ENCODE measurements around the gene CYP46A1.
A peak's percentile ranks its signal among the peaks of the same experiment; 100 is the strongest.

Gene CYP46A1

DNA sequence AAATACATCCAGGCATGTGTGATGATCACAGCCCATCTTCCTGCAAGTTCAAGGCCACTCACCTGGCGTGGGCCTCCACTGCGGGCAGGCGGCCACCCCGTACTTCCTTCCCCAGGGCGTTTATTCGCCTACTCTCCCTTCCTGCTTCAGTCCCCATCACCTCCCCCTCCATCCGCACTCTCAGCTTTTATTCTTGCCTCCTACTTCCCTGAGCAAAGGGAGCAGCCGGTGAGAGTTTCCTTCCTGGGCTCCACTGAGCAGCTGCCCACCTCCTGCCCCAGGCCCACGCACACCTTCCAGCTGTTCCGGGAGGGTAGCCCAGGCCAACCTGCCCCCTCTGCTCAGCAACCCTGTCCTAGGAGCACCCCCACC lies 4.1 kb downstream of the CYP46A1 start:
- H3K36me3 ChIP-seq (ENCODE audit: control insufficient read depth in 2 of 2, insufficient read depth in 1 of 2, low read length in 2 of 2), result no peaks in the 10 kb centered on the region
- TF ChIP-seq WT1 (tag by site-specific recombination; IDR thresholded peaks at IDR 0.05) (no peak), ZFHX2 (tag by site-specific recombination; conservative IDR thresholded peaks at IDR 0.05) (peak; percentile 90), EGR2 (tag by site-specific recombination; IDR thresholded peaks at IDR 0.05; ENCODE audit: low read depth) (peak; percentile 96)
- POLR2A ChIA-PET, result no interaction called here
- H3K4me1 ChIP-seq (ENCODE audit: control insufficient read depth, insufficient read depth, low read length), result no peaks in the 10 kb centered on the region
- no peaks in the 10 kb centered on the region for H3K9me3 ChIP-seq (ENCODE audit: control insufficient read depth, insufficient read depth, low read depth, low read length)
- H3K27ac ChIP-seq (ENCODE audit: extremely low read depth, low read depth, low read length), result no peak overlapping the region
- CTCF ChIA-PET, result interaction anchor here (0.5 to 3.4 kb wide), 19 partner anchors 9 to 481 kb away, joined by 3 to 11 read pairs (median 3); no protein-coding TSS in a partner anchor
- no peak overlapping the region for H3K4me3 ChIP-seq (ENCODE audit: low read depth, low read length)

GRCh38 chr14:99688629-99689028 lies 4.5 kb downstream of the CYP46A1 start:
- no peak for TF ChIP-seq KLF16 (tag by site-specific recombination; IDR thresholded peaks at IDR 0.05)
- no peak for TF ChIP-seq ZEB2 (tag by site-specific recombination; IDR thresholded peaks at IDR 0.05)
- TF ChIP-seq ZBTB10 (tag by site-specific recombination; IDR thresholded peaks at IDR 0.05), result no peak
- no peak for TF ChIP-seq ZSCAN30 (tag by site-specific recombination; IDR thresholded peaks at IDR 0.05)
- TF ChIP-seq ZNF10 (tag by site-specific recombination; IDR thresholded peaks at IDR 0.05), result no peak
- TF ChIP-seq ZNF266 (tag by site-specific recombination; IDR thresholded peaks at IDR 0.05; ENCODE audit: low read depth), result no peak
- TF ChIP-seq ZNF701 (tag by site-specific recombination; IDR thresholded peaks at IDR 0.05), result no peak
- TF ChIP-seq, protein P1, sequence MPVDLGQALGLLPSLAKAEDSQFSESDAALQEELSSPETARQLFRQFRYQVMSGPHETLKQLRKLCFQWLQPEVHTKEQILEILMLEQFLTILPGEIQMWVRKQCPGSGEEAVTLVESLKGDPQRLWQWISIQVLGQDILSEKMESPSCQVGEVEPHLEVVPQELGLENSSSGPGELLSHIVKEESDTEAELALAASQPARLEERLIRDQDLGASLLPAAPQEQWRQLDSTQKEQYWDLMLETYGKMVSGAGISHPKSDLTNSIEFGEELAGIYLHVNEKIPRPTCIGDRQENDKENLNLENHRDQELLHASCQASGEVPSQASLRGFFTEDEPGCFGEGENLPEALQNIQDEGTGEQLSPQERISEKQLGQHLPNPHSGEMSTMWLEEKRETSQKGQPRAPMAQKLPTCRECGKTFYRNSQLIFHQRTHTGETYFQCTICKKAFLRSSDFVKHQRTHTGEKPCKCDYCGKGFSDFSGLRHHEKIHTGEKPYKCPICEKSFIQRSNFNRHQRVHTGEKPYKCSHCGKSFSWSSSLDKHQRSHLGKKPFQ (tag by site-specific recombination; IDR thresholded peaks at IDR 0.05), result no peak
- no peak for TF ChIP-seq ZNF202 (tag by site-specific recombination; IDR thresholded peaks at IDR 0.05; ENCODE audit: borderline replicate concordance)
- TF ChIP-seq ZNF626 (tag by site-specific recombination; IDR thresholded peaks at IDR 0.05), result no peak
- TF ChIP-seq, protein P2, sequence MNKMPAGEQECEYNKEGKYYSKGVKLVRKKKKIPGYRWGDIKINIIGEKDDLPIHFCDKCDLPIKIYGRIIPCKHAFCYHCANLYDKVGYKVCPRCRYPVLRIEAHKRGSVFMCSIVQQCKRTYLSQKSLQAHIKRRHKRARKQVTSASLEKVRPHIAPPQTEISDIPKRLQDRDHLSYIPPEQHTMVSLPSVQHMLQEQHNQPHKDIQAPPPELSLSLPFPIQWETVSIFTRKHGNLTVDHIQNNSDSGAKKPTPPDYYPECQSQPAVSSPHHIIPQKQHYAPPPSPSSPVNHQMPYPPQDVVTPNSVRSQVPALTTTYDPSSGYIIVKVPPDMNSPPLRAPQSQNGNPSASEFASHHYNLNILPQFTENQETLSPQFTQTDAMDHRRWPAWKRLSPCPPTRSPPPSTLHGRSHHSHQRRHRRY (tag by site-specific recombination; IDR thresholded peaks at IDR 0.05), result no peak
- no peak for TF ChIP-seq ZNF354C (tag by site-specific recombination; IDR thresholded peaks at IDR 0.05; ENCODE audit: borderline replicate concordance, low read depth)
- TF ChIP-seq, protein P3, sequence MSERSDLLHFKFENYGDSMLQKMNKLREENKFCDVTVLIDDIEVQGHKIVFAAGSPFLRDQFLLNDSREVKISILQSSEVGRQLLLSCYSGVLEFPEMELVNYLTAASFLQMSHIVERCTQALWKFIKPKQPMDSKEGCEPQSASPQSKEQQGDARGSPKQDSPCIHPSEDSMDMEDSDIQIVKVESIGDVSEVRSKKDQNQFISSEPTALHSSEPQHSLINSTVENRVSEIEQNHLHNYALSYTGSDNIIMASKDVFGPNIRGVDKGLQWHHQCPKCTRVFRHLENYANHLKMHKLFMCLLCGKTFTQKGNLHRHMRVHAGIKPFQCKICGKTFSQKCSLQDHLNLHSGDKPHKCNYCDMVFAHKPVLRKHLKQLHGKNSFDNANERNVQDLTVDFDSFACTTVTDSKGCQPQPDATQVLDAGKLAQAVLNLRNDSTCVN (tag by site-specific recombination; optimal IDR thresholded peaks at IDR 0.05), result no peak
- no peak for TF ChIP-seq ZNF19 (tag by site-specific recombination; IDR thresholded peaks at IDR 0.05; ENCODE audit: low read depth)
- TF ChIP-seq YY2 (tag by site-specific recombination; IDR thresholded peaks at IDR 0.05), result no peak
- TF ChIP-seq ZNF571 (tag by site-specific recombination; IDR thresholded peaks at IDR 0.05), result no peak
- TF ChIP-seq ZNF555 (tag by site-specific recombination; conservative IDR thresholded peaks at IDR 0.05), result no peak
- Histone ChIP-seq H3K4me3 (ENCODE audit: low read depth, low read length) (no peak overlapping the region), H3K36me3 (ENCODE audit: control insufficient read depth in 2 of 2, insufficient read depth in 1 of 2, low read length in 2 of 2) (no peaks in the 10 kb centered on the region), H3K4me1 (ENCODE audit: control insufficient read depth, insufficient read depth, low read length) (no peaks in the 10 kb centered on the region), H3K9me3 (ENCODE audit: control insufficient read depth, insufficient read depth, low read depth, low read length) (no peaks in the 10 kb centered on the region), H3K27ac (ENCODE audit: extremely low read depth, low read depth, low read length) (no peak overlapping the region)
- ChIA-PET POLR2A (no interaction called here), CTCF (interaction anchor here (0.5 to 3.4 kb wide), 13 partner anchors 9 to 480 kb away, joined by 3 to 11 read pairs (median 4); no protein-coding TSS in a partner anchor)
